GM12875 (cell line): Measurements from ENCODE around the gene ERCC6L2.

ENCODE experiments used
- H3K4me3 ChIP-seq: one replicate; pipeline ENCODE4 v1.5.1; 2011; ENCODE audit warnings: low read depth, low read length, control low read depth
- TF ChIP-seq, protein P1 (sequence below): IDR thresholded peaks from 2 replicates; pipeline ENCODE4 v1.5.1; 2011; ENCODE audit warnings: low read depth, mild to moderate bottlenecking, control low read depth, inconsistent platforms, low read length, moderate library complexity, borderline replicate concordance; ENCODE audit not compliant: insufficient read depth

Gene ERCC6L2

DNA sequence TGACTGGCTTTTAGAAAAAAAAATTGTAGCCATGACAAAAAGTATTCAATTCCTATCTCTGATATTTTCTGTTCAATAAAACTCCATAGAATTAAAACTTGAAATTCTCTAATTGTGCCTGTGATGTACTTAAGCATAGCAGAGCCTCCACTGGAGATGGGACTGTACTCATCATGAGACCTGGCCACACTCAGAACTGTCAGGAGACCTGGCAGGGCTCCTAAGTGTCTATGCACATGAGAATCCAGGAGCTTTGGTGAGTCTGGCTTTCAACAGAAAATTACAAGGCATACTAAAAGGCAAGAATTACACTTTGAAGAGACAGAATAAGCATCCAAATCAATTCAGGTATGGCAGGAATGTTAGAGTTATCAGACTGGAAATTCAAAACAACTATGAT lies 26.7 kb upstream of the ERCC6L2 start:
- TF ChIP-seq, protein P1, sequence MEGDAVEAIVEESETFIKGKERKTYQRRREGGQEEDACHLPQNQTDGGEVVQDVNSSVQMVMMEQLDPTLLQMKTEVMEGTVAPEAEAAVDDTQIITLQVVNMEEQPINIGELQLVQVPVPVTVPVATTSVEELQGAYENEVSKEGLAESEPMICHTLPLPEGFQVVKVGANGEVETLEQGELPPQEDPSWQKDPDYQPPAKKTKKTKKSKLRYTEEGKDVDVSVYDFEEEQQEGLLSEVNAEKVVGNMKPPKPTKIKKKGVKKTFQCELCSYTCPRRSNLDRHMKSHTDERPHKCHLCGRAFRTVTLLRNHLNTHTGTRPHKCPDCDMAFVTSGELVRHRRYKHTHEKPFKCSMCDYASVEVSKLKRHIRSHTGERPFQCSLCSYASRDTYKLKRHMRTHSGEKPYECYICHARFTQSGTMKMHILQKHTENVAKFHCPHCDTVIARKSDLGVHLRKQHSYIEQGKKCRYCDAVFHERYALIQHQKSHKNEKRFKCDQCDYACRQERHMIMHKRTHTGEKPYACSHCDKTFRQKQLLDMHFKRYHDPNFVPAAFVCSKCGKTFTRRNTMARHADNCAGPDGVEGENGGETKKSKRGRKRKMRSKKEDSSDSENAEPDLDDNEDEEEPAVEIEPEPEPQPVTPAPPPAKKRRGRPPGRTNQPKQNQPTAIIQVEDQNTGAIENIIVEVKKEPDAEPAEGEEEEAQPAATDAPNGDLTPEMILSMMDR: no peak
- H3K4me3 ChIP-seq: no peak overlapping the region

DNA sequence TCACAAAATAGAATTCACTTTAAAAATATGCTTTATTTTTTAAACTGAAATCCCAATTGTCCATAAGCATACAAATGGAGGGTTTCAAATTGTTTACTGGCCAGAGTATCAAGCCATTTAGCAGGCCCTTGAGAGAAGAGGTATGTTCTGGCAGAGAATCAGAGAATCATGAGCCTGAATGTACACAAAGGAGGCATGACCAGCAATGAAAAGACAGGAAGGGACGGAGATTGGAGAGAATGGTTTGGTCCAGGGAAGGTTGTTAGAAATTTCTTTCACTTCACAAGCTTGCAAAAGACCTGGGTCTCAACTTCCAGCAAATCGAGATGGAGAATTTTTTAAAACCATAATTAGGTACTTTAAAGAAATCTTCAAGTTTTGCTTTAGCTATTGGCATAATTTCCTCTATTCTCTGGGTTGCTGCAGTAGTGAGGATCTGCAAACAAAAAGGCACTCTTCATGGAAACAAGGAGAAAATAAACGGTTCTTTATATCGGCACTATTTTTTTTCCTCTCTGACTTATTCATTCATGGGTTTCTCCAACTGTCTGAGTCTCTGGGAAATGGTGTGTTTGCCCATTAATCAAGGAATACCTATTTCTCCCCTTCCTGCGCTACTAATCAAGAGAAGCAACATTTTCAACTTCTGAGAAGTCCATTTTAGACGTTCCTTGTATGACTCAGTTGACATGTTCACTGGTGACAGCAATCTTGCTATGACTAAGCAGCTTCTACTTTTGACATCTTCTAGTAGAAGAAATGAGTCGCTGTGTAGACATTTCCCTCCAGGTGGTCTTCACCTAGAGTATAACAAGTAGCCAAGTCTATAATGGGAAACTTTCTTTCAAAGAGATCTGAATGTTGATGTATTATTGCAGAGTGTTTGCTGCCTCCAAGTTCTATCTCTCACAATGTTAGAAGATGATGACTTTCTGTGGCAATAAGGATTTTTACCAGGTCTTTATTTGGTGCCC lies 23.1 kb upstream of the ERCC6L2 start:
- TF ChIP-seq, protein P1: no peak
- H3K4me3 ChIP-seq: peak overlapping the region; percentile 47

DNA sequence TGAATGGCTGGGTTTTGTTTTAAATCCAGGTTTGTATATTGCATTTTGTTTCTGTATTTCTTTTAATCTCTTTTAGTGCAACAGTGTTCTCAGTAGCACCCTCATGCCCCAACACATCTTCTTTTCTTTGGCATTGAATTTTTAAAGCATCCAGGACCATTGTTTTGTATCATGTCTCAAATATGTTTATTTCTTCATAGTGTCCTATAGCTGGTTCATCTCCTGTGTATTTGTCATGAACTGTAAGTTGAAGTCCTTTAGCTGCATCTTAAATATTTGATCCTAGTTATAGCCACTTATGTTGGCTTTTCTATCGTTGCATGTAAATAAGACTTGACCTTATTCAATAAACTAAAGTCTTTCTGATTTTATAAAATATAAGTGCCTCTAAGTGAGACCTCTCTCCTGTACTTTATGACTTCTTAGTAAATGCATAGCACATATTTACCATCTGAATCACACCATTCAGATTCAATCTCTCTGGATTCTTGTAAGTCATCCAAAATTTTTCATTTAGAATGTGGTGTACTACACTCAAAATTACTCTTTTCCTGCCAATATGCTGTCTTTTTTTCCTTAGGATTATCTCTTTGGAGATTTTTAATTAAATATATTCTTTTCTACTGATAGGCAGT lies 21.0 kb upstream of the ERCC6L2 start:
- H3K4me3 ChIP-seq: no peak overlapping the region
- TF ChIP-seq, protein P1: no peak

DNA sequence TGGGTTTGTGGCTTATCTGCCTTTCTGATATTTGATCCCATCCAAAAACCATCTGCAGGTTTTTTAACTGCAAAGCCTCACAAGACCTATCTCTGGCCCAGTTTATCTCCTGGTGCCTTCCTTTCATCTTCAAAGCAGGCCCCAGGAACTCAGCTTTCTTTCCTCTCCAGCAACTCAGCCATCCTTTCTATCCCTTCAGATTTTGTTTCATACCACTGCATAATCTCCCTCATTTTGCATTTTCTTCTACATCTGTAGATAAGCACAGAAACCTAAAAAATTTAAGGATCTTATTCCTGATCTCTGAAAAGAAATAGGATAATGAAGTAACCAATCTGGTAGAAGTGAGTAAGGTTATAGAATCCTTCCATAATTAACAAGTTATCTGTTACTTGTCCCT lies 19.5 kb upstream of the ERCC6L2 start:
- TF ChIP-seq, protein P1: no peak
- H3K4me3 ChIP-seq: no peak overlapping the region

DNA sequence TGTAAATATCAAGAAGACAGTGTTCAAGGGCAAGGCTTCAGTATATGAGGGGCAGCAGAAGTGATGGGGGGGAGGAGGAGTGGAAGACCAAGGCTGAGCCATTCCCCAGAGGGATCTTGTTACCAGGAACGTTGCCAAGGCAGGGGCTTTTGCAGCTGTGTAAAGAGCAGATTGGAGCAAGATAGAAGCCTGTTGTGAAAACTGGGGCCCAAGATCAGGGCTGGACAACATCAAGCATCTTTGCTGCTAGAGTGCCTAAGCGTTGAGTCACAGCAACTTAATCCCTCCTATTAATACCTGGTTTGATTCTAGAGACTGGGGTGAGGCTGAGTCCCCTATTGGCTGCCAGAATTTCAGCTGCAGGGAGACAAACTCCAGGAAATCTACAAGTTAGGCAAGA lies 18.4 kb upstream of the ERCC6L2 start:
- H3K4me3 ChIP-seq: no peak overlapping the region
- TF ChIP-seq, protein P1: no peak

DNA sequence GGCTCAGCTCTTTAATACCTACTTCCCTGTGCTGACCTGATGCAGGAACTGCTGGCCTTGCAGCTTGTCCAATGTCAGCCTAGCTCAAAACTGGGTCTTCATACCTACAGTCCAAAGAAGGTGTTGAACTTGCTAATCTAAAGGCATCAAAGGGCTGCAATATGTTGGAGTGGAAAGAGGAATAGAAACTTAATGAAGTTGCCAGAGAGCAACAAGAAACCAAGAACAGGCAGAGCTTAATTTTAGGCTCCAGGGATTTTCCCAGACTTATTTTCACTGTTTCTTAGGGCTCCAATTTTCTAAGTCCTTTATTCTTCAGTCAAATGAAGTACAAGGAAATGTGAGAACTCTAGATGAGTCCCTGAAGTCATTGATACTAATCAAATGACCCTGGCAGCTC lies 17.6 kb upstream of the ERCC6L2 start:
- no peak overlapping the region for H3K4me3 ChIP-seq
- TF ChIP-seq, protein P1: no peak
